ENCODE data around the gene DLG1.

GRCh38 chr3:197205265-197205664 lies 93.1 kb downstream of the DLG1 start:
- TF ChIP-seq CTCF (conservative IDR thresholded peaks at IDR 0.05 in 1 of 2, IDR thresholded peaks at IDR 0.05 in 1 of 2; ENCODE audit: low read depth in 1 of 2, low read length in 2 of 2) (no peak), EZH2 (IDR thresholded peaks at IDR 0.05; ENCODE audit: low read length, missing control alignments) (no peak)

Measured in fibroblast of lung (primary cell).